ENCODE measurements around the gene PRKCA.

DNA sequence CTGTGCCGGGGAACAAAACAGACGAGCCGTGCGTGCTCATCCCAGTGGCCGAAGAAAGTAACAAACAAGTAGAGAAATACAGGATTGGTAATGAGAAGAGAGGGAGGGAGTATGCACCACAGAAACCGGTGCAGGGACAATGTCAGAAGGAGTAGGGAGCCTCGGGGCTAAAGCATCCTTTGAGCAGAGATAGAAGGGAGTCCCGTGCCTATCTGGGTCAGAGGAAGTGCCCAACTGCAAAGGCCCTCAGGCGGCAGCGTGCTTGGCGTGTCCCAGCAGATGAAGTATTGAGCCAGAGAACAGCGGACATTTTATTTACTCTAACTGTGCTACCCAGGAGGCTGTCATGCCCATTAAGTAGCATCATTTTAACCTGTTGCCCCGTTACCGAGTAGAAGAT, 417.6 kb downstream of the PRKCA start:
- TF ChIP-seq, protein P1, sequence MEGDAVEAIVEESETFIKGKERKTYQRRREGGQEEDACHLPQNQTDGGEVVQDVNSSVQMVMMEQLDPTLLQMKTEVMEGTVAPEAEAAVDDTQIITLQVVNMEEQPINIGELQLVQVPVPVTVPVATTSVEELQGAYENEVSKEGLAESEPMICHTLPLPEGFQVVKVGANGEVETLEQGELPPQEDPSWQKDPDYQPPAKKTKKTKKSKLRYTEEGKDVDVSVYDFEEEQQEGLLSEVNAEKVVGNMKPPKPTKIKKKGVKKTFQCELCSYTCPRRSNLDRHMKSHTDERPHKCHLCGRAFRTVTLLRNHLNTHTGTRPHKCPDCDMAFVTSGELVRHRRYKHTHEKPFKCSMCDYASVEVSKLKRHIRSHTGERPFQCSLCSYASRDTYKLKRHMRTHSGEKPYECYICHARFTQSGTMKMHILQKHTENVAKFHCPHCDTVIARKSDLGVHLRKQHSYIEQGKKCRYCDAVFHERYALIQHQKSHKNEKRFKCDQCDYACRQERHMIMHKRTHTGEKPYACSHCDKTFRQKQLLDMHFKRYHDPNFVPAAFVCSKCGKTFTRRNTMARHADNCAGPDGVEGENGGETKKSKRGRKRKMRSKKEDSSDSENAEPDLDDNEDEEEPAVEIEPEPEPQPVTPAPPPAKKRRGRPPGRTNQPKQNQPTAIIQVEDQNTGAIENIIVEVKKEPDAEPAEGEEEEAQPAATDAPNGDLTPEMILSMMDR (conservative IDR thresholded peaks at IDR 0.05; ENCODE audit: low read depth, low read length), result no peak
- TF ChIP-seq EZH2 (IDR thresholded peaks at IDR 0.05; ENCODE audit: low read length, unreplicated experiment), result no peak
